Measurements from ENCODE around the gene LRRC14B.
"Not testable (repeated sequence)": the region's sequence is repeated elsewhere in the genome, so short reads cannot be mapped to it uniquely, and the experiment has no call there.

- TF ChIP-seq CTCF, POLR2A (IDR thresholded peaks at IDR 0.05): not testable (repeated sequence)
Measured at GRCh38 chr5:237931-238330, 46.6 kb downstream of the LRRC14B start.

All from esophagus squamous epithelium (tissue), 4 donors.